ENCODE data around the gene GABBR1. TPM values are rescaled to one million over a fixed set of nuclear protein-coding genes. Genes with fewer than 3 reads are reported as not detected.

The GABBR1 gene
- total RNA-seq, 2 experiments from 2014 or later: 10.8 to 10.9 TPM

GRCh38 chr6:29597184-29597583 is 35.8 kb downstream of the GABBR1 start:
- no peaks in the 10 kb centered on the region for H3K4me1 Mint-ChIP-seq (ENCODE audit: low read depth)
- H3K27ac Mint-ChIP-seq: no peak overlapping the region
- H3K9me3 Mint-ChIP-seq: no peaks in the 10 kb centered on the region
- POLR2A ChIA-PET: no interaction called here
- peaks cover 7% of the 10 kb centered on the region for H3K27me3 Mint-ChIP-seq
- no peaks in the 10 kb centered on the region for H3K36me3 Mint-ChIP-seq (ENCODE audit: low read depth)
- ATAC-seq: no peak
- CTCF ChIA-PET: interaction anchor here (1.4 to 2.0 kb wide), 3 partner anchors 8 to 56 kb away, joined by 4 to 7 read pairs (median 6); no protein-coding TSS in a partner anchor
- intact Hi-C loops (cut with micrococcal nuclease): no loop called here
- DNase-seq: no peak
- no peak for TF ChIP-seq CTCF (IDR thresholded peaks at IDR 0.05)
- H3K4me3 Mint-ChIP-seq: no peak overlapping the region

- no peaks in the 10 kb centered on the region for H3K4me1 Mint-ChIP-seq (ENCODE audit: low read depth)
- TF ChIP-seq CTCF (IDR thresholded peaks at IDR 0.05): no peak
- H3K27ac Mint-ChIP-seq: no peak overlapping the region
- no peak overlapping the region for H3K4me3 Mint-ChIP-seq
- peaks cover 9% of the 10 kb centered on the region for H3K27me3 Mint-ChIP-seq
- ChIA-PET CTCF (interaction anchor here (2.0 kb wide), 1 partner anchor 53 kb away, joined by 6 read pairs; no protein-coding TSS in a partner anchor), POLR2A (interaction anchor here (0.6 kb wide), 1 partner anchor 1004 kb away, joined by 3 read pairs; no protein-coding TSS in a partner anchor)
- H3K36me3 Mint-ChIP-seq (ENCODE audit: low read depth): no peaks in the 10 kb centered on the region
- no peak for DNase-seq
- no peak for ATAC-seq
- H3K9me3 Mint-ChIP-seq: no peaks in the 10 kb centered on the region
- intact Hi-C loops (cut with micrococcal nuclease): no loop called here
Measured at GRCh38 chr6:29596381-29596900, 36.5 kb downstream of the GABBR1 start.

- Mint-ChIP-seq H3K36me3 (ENCODE audit: low read depth) (no peaks in the 10 kb centered on the region), H3K27ac (no peak overlapping the region), H3K27me3 (peaks cover 13% of the 10 kb centered on the region), H3K9me3 (no peaks in the 10 kb centered on the region), H3K4me3 (no peak overlapping the region), H3K4me1 (ENCODE audit: low read depth) (no peaks in the 10 kb centered on the region)
- intact Hi-C loops (cut with micrococcal nuclease): no loop called here
- no peak for DNase-seq
- no peak for ATAC-seq
- no peak for TF ChIP-seq CTCF (IDR thresholded peaks at IDR 0.05)
- CTCF ChIA-PET: no interaction called here
- POLR2A ChIA-PET: no interaction called here
Measured at GRCh38 chr6:29593199-29593855, 39.7 kb downstream of the GABBR1 start.

DNA sequence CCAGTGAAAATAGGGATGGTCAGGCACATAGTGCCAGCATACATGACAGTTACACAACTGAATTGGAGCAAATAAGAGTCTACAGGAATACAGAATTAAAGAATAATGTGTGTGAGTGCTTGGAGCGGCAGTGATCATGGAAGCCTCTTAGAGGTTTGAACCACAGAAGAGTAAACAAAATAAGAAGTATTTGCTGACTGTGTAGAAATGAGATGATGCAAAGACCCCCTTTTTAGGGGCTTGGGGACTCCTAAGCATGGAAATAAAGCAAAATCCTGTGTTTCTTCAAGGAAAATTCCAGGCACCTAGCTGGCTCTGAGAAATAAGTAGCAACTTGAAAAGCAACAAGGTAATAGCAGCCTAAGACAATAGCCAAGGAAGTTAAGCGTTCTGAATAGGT is 41.3 kb downstream of the GABBR1 start:
- H3K36me3 Mint-ChIP-seq (ENCODE audit: low read depth): no peaks in the 10 kb centered on the region
- ATAC-seq (no peak), DNase-seq (no peak)
- POLR2A ChIA-PET: no interaction called here
- intact Hi-C loops (cut with micrococcal nuclease): no loop called here
- no peak for TF ChIP-seq CTCF (IDR thresholded peaks at IDR 0.05)
- no peak overlapping the region for H3K27ac Mint-ChIP-seq
- no peaks in the 10 kb centered on the region for H3K4me1 Mint-ChIP-seq (ENCODE audit: low read depth)
- no peak overlapping the region for H3K4me3 Mint-ChIP-seq
- H3K9me3 Mint-ChIP-seq: no peaks in the 10 kb centered on the region
- peaks cover 19% of the 10 kb centered on the region for H3K27me3 Mint-ChIP-seq
- CTCF ChIA-PET: no interaction called here

DNA sequence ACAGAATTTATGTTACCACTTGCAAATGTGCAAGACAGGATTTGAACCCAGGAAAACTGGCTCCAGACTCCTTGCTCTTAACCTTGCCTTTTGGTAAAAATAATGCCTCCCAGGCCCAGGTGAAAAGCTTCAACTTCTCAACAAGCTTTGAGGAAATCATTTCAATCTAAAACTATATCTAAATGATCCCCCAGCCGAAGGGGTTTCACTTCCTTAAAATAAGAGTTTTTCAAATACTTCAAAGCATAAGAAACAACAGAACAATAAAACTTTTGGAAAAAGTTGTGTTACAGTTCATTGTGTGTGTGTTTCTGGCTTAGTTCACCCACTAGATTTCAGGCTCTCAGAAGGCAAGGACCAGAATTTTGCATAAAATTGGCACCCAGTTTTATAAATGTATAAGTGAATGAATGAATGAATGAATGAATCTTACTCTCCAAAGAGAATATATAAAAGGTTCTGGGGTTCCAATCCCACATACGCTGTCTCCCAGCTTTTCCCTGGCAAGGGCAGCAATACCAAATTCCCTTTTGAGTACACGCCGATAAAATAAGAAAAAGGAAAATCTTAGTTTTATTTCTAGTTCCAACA is 42.7 kb downstream of the GABBR1 start:
- ChIA-PET CTCF (interaction anchor here (0.7 to 1.5 kb wide), 8 partner anchors 8 to 235 kb away, joined by 3 to 7 read pairs (median 3); no protein-coding TSS in a partner anchor), POLR2A (interaction anchor here (0.7 kb wide), 1 partner anchor 579 kb away, joined by 3 read pairs; no protein-coding TSS in a partner anchor)
- no peaks in the 10 kb centered on the region for H3K9me3 Mint-ChIP-seq
- no peaks in the 10 kb centered on the region for H3K36me3 Mint-ChIP-seq (ENCODE audit: low read depth)
- ATAC-seq (no peak), DNase-seq (no peak)
- H3K27me3 Mint-ChIP-seq: peaks cover 17% of the 10 kb centered on the region
- intact Hi-C loops (cut with micrococcal nuclease): no loop called here
- no peak for TF ChIP-seq CTCF (IDR thresholded peaks at IDR 0.05)
- H3K27ac Mint-ChIP-seq: no peak overlapping the region
- no peak overlapping the region for H3K4me3 Mint-ChIP-seq
- H3K4me1 Mint-ChIP-seq (ENCODE audit: low read depth): no peaks in the 10 kb centered on the region

Measured in activated CD8-positive, alpha-beta T cell treated with anti-CD3 and anti-CD28 coated beads for 36 hours (primary cell).